ENCODE measurements around the gene RCC2.

RCC2 gene

DNA sequence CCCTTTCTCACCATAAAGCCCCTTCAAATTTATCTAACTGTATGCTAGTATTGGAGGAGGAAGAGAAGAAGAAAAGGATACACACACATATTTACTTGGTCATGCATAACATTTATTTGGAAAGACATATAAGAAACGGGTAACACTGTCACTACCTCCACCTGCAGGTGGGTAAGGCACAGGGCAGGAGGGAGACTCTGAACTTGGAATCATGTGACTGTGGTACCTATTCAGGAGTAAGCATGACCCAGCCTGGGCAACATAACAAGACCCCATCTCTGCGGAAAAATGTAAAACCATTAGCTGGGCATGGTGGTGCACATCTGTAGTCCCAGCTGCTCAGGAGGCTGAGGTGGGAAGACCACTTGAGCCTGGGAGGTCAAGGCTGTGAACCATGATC, 68.9 kb downstream of the RCC2 start:
- FAIRE-seq: no peak

DNA sequence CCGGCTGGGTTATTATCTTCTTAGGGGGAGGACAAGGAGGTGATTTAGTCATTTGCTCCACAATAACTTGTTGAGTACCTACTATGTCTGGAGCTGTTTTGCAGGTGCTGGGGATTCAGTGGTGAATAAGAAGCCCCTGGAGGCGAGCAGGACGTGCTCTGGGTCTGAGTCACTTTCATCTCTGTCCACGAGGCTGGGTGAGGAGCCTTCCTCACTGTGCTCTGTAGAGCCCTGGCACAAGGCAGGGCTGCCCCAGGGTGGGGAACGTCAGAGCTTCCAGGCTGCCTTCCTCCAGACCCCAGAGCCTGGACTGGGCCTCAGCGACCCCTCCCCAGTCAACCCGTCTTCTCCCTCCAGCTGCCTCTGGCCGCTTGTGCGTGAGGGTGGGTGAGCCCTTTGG, 70.0 kb downstream of the RCC2 start:
- FAIRE-seq: no peak

DNA sequence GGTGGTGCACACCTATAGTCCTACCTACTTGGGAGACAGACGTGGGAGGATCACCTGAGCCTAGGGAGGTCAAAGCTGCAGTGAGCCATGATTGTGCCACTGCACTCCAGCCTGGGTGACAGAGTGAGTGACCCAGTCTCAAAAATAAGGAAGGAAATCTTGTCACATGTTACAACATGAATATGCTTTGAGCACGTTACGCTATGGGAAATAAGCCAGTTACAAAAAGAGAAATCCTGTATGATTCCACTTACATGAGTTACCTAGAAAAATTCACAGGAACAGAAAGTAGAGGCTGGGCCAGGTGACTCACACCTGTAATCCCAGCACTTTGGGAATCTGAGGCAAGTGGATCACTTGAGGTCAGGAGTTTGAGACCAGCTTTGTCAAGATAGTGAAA, 74.2 kb downstream of the RCC2 start:
- FAIRE-seq: no peak

DNA sequence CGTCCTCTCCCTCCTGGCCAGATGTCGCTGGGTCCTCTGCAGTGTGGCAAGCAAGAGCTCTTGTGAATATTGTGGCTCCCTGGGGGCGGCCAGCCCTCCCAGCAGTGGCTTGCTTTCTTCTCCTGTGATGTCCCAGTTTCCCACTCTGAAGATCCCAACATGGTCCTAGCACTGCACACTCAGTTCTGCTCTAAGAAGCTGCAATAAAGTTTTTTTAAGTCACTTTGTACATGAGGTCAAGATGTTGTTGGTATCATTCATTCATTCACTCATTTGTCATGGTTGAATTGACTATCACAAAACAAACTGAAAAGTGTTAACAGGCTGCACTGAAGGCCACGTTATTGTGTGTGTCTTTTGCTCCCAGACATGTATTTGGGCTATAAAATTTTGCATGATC, 75.7 kb downstream of the RCC2 start:
- no peak for FAIRE-seq

DNA sequence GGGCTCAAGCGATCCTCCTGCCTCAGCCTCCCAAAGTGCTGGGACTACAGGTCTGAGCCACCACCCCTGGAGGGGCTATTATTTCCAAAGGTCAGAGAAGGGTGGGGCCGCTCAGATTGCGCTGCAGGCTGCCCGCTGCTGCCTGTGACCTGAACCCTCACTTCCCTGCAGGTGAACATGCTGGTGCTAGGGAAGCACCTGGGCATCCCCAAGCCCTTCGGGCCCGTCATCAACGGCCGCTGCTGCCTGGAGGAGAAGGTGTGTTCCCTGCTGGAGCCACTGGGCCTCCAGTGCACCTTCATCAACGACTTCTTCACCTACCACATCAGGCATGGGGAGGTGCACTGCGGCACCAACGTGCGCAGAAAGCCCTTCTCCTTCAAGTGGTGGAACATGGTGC, 76.1 kb downstream of the RCC2 start:
- no peak for FAIRE-seq

DNA sequence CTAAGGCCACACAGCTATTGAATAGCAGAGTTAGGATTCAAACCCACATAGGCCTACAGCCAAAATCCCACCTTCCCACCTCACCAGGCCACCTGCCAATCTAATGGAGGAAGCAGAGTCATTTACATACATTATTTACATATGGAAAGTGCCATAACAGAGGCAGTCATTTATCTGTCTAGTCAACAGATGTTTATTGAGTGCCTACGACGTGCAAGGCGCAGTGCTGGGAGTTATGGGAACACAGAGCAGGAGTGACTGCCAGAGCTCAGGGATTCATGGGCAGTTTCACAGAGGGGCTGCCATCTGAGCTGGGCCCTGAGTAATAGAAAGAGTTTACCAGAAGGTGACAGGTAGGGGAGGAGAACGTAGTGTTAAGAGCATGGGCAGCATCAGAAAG, 77.8 kb downstream of the RCC2 start:
- no peak for FAIRE-seq

DNA sequence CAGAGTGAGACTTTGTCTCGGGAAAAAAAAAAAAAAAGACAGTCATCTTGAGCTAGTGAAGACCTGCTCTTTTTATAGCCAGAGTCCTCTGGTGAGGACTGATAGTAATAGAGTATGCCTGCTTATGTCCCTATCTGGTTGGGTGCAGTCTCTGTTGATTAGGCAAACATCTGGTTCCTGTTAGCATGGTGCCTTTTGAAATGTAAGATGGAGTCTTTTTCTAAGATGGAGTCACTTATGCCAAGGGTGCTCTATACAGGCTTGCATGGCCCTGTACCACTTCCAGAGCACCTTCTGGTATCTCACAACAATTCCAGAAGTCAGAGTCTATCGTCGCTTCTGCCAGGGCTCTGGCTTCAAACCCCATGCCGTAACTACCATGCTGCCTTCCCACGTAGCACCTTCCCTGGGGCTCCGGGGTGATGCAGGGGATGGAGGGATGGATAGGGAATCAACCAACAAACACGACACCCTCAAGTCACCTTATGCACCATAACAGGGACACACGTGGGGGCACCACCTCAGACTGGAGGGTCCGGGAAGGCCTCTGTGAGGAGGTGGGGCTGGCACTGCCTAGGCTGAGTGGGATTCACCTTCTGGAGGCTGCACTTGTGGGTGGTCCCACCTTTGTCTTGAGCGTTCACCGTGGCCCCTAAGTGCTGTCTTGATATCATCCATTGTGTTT, 79.1 kb downstream of the RCC2 start:
- FAIRE-seq: no peak

DNA sequence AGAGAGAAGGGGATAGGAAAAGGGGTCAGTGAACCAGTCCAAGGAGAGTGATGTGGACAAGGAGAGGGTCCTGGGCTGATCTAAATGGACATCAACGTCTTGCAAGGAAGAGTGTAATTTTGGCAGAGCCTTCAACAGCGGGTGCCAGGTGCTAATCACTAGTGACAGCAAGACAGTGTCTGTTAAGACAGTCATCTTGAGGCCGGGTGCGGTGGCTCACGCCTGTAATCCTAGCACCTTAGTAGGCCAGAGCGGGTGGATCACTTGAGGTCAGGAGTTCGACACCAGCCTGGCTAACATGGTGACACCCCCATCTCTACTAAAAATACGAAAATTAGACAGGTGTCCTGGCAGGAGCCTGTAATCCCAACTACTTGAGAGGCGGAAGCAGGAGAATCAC, 79.7 kb downstream of the RCC2 start:
- no peak for FAIRE-seq

DNA sequence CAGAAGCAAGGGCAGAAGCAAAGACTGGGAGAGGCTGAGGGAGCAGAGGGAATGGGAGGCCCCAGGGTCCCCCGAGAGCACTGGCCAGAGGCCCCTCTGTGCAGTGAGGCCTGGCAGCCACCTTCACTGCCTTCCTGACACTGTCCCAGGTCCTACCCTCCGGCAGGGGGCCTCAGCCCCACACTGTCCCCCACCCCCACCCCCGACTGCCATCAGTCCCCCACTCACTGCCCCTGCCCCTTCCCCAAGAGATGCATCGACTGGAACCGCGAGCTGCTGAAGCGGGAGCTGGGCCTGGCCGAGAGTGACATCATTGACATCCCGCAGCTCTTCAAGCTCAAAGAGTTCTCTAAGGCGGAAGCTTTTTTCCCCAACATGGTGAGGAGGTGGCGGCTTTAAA, 80.4 kb downstream of the RCC2 start:
- no peak for FAIRE-seq

DNA sequence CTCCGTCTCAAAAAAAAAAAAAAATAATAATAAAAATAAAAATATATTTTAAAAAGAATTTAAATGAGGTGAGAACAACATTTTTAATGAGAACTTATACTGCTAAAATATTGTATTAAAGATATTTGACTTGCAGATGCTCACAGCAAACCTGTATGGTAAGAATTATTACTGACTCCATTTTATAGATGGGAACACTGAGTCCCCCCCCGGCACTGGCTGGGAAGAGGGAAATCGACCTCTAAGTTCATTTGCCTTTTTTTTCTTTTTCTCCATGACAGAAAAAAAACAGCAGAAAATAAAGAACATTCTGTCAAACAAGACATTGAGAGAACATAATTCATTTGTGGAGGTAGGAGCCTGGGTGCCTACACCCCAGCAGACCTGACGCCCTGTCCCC, 80.9 kb downstream of the RCC2 start:
- FAIRE-seq: no peak
